ENCODE measurements around the gene TENM4. TPM values are rescaled to one million over a fixed set of nuclear protein-coding genes. Genes with fewer than 3 reads are reported as not detected.

Gene TENM4
- total and polyA plus RNA-seq, 4 experiments from 2014 or later = 0.25 to 0.28 TPM; not detected in 2

DNA sequence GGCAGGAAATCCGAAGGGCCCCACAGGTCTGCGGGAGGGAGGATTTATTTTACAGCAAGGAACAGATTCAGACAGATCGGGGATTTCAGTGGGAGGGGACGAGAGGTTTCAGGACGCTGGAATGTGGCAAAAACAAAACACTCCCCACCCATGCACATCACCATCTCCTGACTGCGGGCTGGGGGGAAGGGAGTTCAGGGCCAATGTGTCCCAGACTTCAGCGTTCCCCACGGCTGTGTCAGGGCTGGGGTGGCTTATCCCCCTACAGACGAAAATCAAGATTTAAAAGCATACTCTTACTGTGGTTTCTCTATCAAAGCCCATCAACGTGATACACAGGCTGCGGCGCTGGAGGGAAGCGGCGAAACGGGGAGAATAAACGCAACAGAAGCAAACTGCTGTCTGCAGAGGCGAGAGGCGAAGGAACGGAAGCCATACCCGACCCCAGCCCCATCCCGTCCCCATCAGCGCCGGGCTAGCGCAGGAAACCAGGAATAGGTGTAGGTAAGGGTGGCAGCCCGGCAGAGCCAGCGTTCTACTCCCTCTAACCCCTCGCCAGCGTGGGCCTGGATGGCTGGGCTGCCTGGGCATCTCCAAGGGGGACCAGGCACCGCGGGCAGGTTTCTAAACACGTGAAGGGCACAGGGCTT is 2.7 kb downstream of the TENM4 start:
- peaks cover 41% of the 10 kb centered on the region in 2 donors for H3K27me3 Mint-ChIP-seq
- peaks cover 4% of the 10 kb centered on the region for H3K27me3 ChIP-seq (ENCODE audit: insufficient read depth, low read length)
- H3K4me3 Mint-ChIP-seq = peak overlapping the region in 5 of 8 donors; percentile 36 to 63 (median 46)
- ChIA-PET POLR2A (ENCODE audit: partially characterized antibody) (no interaction called here), CTCF (ENCODE audit: partially characterized antibody) (no interaction called here)
- H3K27ac Mint-ChIP-seq = no peak overlapping the region
- intact Hi-C loops (cut with micrococcal nuclease) = no loop called here
- peaks cover 0 to 6% of the 10 kb centered on the region in 2 donors for H3K36me3 Mint-ChIP-seq
- no peak overlapping the region for H3K27ac ChIP-seq (ENCODE audit: low read depth, low read length)
- H3K4me3 ChIP-seq (ENCODE audit: low read length in 2 of 2) = no peak overlapping the region
- H3K9me3 Mint-ChIP-seq = peaks cover 0 to 18% (median 6%) of the 10 kb centered on the region in 8 donors
- H3K36me3 ChIP-seq (ENCODE audit: insufficient read depth, low read length) = no peaks in the 10 kb centered on the region
- no peak for DNase-seq
- no peaks in the 10 kb centered on the region for H3K9me3 ChIP-seq (ENCODE audit: control insufficient read depth in 1 of 2, low read length in 2 of 2)
- peaks cover 8 to 28% (median 9%) of the 10 kb centered on the region in 4 donors for H3K4me1 Mint-ChIP-seq
- no peaks in the 10 kb centered on the region for H3K4me1 ChIP-seq (ENCODE audit: insufficient read depth, low read length)

DNA sequence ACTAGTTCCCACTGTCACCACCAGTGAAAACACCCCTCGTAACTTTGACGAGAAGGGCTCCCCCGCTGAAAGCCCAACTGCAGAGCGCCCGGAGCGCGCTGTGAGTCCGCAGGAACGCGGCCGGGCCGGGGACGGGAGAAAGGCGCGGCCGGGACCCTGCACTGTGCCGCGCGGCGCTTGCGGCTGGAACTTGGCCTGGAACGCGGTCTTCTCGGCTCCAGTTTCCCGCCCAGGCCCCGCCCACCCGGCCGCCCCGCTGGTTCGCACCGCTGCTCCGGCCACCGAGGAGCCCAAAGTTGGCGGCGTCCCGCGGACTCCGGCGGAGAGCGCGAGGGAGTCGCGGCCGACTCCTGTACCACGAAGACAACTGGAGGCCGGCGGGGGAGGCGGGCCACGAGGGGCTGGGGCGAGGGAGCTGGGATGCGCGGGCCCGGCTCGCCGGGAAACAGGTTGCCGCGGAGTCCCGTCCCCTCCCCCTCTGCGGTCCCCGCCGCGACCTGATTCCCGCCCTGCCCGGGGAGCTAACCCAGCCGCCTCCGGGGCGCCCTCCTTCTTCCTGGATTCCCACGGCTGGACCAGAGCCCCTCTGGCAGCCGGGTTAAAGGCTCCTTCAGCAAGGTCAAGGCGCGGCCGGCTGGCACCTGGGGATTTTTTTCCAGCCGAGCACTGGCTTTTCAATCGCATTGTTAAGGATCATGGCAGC is 3.4 kb downstream of the TENM4 start:
- H3K4me3 Mint-ChIP-seq = peak overlapping the region in 5 of 8 donors; percentile 33 to 63 (median 51)
- Histone ChIP-seq H3K4me3 (ENCODE audit: low read length in 2 of 2) (no peak overlapping the region), H3K4me1 (ENCODE audit: insufficient read depth, low read length) (no peaks in the 10 kb centered on the region), H3K27me3 (ENCODE audit: insufficient read depth, low read length) (peaks cover 4% of the 10 kb centered on the region), H3K9me3 (ENCODE audit: control insufficient read depth in 1 of 2, low read length in 2 of 2) (no peaks in the 10 kb centered on the region), H3K36me3 (ENCODE audit: insufficient read depth, low read length) (no peaks in the 10 kb centered on the region), H3K27ac (ENCODE audit: low read depth, low read length) (no peak overlapping the region)
- H3K27ac Mint-ChIP-seq = no peak overlapping the region
- intact Hi-C loops (cut with micrococcal nuclease) = no loop called here
- no peak for DNase-seq
- H3K4me1 Mint-ChIP-seq = peaks cover 8 to 28% (median 9%) of the 10 kb centered on the region in 4 donors
- H3K27me3 Mint-ChIP-seq = peaks cover 36 to 39% of the 10 kb centered on the region in 2 donors
- POLR2A ChIA-PET (ENCODE audit: partially characterized antibody) = no interaction called here
- H3K36me3 Mint-ChIP-seq = peaks cover 0 to 6% of the 10 kb centered on the region in 2 donors
- CTCF ChIA-PET (ENCODE audit: partially characterized antibody) = no interaction called here
- H3K9me3 Mint-ChIP-seq = peaks cover 0 to 19% (median 4%) of the 10 kb centered on the region in 8 donors

DNA sequence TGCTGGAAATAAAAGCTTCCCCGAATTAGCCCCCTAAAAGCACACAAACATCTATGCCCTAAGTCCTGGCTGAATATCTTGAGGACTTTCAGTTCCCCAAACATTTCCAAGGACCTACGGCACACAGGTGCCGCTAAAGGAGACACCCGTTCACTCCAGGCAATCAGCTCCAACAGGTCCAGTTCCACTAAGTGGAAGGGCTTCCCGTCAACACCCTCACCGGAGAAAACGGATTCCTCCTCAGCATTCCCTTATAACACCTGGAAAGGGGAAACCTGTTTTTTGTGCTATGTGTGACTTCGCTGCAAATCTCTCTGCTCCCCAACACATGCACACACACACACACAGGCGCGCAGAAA is 3.9 kb downstream of the TENM4 start:
- peaks cover 0 to 6% of the 10 kb centered on the region in 2 donors for H3K36me3 Mint-ChIP-seq
- H3K9me3 ChIP-seq (ENCODE audit: control insufficient read depth in 1 of 2, low read length in 2 of 2) = no peaks in the 10 kb centered on the region
- no peaks in the 10 kb centered on the region for H3K36me3 ChIP-seq (ENCODE audit: insufficient read depth, low read length)
- intact Hi-C loops (cut with micrococcal nuclease) = no loop called here
- CTCF ChIA-PET (ENCODE audit: partially characterized antibody) = no interaction called here
- H3K27ac ChIP-seq (ENCODE audit: low read depth, low read length) = no peak overlapping the region
- peaks cover 4% of the 10 kb centered on the region for H3K27me3 ChIP-seq (ENCODE audit: insufficient read depth, low read length)
- peaks cover 0 to 19% (median 4%) of the 10 kb centered on the region in 8 donors for H3K9me3 Mint-ChIP-seq
- no peak overlapping the region for H3K4me3 ChIP-seq (ENCODE audit: low read length in 2 of 2)
- DNase-seq = no peak
- H3K27ac Mint-ChIP-seq = no peak overlapping the region
- no peaks in the 10 kb centered on the region for H3K4me1 ChIP-seq (ENCODE audit: insufficient read depth, low read length)
- POLR2A ChIA-PET (ENCODE audit: partially characterized antibody) = no interaction called here
- H3K4me3 Mint-ChIP-seq = peak overlapping the region in 4 of 8 donors; percentile 26 to 56 (median 53)
- peaks cover 32 to 33% of the 10 kb centered on the region in 2 donors for H3K27me3 Mint-ChIP-seq
- peaks cover 7 to 28% (median 8%) of the 10 kb centered on the region in 4 donors for H3K4me1 Mint-ChIP-seq

DNA sequence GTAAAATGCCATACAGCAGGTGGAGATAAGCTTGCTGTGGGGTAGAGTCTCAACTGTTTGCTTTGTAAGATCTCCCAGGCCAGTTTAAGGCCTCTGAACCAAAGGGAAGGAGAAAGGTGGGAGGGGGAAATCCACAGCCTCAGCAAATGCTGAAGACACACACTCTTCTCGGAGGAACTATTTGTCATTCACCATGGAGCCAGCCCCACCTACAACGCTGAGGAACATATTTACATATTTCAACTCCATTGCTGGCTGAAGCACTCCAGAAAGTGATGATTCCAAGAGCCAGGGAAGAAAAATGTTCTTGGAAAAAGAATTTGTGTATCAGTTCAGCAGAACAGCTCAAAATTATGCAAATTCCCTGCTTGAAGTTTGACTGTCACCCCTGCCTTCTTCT is 6.5 kb downstream of the TENM4 start:
- Mint-ChIP-seq H3K36me3 (peaks cover 0 to 3% of the 10 kb centered on the region in 2 donors), H3K27me3 (peaks cover 21 to 22% of the 10 kb centered on the region in 2 donors), H3K9me3 (peaks cover 0 to 11% (median 3%) of the 10 kb centered on the region in 8 donors), H3K4me3 (no peak overlapping the region), H3K27ac (no peak overlapping the region), H3K4me1 (peaks cover 0 to 16% (median 2%) of the 10 kb centered on the region in 4 donors)
- ChIA-PET POLR2A (ENCODE audit: partially characterized antibody) (no interaction called here), CTCF (ENCODE audit: partially characterized antibody) (no interaction called here)
- no peak overlapping the region for H3K4me3 ChIP-seq (ENCODE audit: low read length in 2 of 2)
- no peaks in the 10 kb centered on the region for H3K27me3 ChIP-seq (ENCODE audit: insufficient read depth, low read length)
- no peaks in the 10 kb centered on the region for H3K9me3 ChIP-seq (ENCODE audit: control insufficient read depth in 1 of 2, low read length in 2 of 2)
- DNase-seq = no peak
- no peaks in the 10 kb centered on the region for H3K4me1 ChIP-seq (ENCODE audit: insufficient read depth, low read length)
- no peaks in the 10 kb centered on the region for H3K36me3 ChIP-seq (ENCODE audit: insufficient read depth, low read length)
- intact Hi-C loops (cut with micrococcal nuclease) = no loop called here
- H3K27ac ChIP-seq (ENCODE audit: low read depth, low read length) = no peak overlapping the region

DNA sequence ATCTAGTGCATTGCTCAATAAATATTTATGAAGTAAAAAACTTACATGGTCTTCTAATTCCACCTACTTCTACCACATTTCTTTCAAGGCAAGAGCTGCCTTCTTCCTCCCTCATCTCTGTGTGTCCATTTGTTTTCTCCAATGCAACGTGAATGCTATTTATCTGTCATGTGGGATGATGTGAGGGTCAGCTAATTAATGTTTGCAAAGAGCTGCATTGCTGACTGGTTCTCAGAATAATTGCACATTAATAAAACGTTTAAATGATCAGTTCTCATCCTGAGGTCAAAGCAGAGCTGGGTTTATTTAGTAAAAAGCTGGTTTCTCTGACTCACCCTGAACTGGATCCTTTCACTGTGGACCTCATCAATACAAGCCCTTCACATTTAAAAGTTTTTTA is 8.7 kb downstream of the TENM4 start:
- Histone ChIP-seq H3K36me3 (ENCODE audit: insufficient read depth, low read length) (no peaks in the 10 kb centered on the region), H3K27ac (ENCODE audit: low read depth, low read length) (no peak overlapping the region), H3K4me1 (ENCODE audit: insufficient read depth, low read length) (no peaks in the 10 kb centered on the region), H3K9me3 (ENCODE audit: control insufficient read depth in 1 of 2, low read length in 2 of 2) (no peaks in the 10 kb centered on the region), H3K4me3 (ENCODE audit: low read length in 2 of 2) (no peak overlapping the region), H3K27me3 (ENCODE audit: insufficient read depth, low read length) (no peaks in the 10 kb centered on the region)
- ChIA-PET CTCF (ENCODE audit: partially characterized antibody) (no interaction called here), POLR2A (ENCODE audit: partially characterized antibody) (no interaction called here)
- Mint-ChIP-seq H3K4me3 (no peak overlapping the region), H3K36me3 (peaks cover 0 to 3% of the 10 kb centered on the region in 2 donors), H3K4me1 (peaks cover 0 to 6% (median under 1%) of the 10 kb centered on the region in 4 donors), H3K27ac (no peak overlapping the region), H3K9me3 (peaks cover 0 to 11% (median 4%) of the 10 kb centered on the region in 8 donors), H3K27me3 (peaks cover 15 to 17% of the 10 kb centered on the region in 2 donors)
- DNase-seq = no peak
- intact Hi-C loops (cut with micrococcal nuclease) = no loop called here

DNA sequence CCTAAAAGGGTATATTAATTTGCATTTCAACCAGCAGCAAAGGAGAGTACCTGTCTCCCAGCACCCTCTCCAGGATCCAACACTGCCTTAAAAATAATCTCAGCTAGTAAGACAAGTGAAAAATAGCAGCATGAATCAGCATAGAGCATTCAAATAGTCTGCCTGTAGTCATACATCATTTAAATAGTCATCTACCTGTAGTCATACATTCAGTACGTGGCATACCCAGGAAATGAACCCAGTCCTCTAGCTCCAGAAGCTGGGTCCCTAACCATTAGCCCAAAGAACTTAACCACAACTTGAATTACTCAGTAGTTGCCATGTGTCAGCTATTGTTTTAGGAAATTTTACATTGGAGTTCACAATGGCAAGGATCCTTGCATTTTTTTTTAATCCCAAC is 9.3 kb downstream of the TENM4 start:
- H3K4me3 Mint-ChIP-seq = no peak overlapping the region
- POLR2A ChIA-PET (ENCODE audit: partially characterized antibody) = no interaction called here
- CTCF ChIA-PET (ENCODE audit: partially characterized antibody) = no interaction called here

DNA sequence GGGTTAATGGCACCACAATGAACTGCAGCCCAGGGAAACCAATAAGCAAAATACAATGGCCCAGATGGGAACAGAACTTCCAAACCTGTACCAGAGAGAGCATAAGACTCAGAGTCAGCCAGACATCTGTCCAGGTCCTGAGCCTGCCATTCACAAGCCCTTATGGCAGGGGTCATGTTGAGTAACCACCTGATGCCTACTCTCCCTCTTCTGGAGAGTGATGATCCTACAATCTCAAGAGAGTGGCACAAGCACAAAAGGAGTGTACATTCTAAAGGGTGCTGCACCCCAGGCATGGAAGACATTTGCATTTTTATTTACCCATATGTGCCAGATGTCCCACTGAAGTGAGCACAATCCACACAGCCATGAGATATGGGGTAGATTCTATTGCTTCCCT is 10.6 kb downstream of the TENM4 start:
- CTCF ChIA-PET (ENCODE audit: partially characterized antibody) = no interaction called here
- Mint-ChIP-seq H3K4me3 (no peak overlapping the region), H3K4me1 (no peaks in the 10 kb centered on the region), H3K27me3 (peaks cover 1 to 4% of the 10 kb centered on the region in 2 donors), H3K36me3 (no peaks in the 10 kb centered on the region), H3K27ac (no peak overlapping the region), H3K9me3 (peaks cover 0 to 4% (median 3%) of the 10 kb centered on the region in 8 donors)
- Histone ChIP-seq H3K4me3 (ENCODE audit: low read length in 2 of 2) (no peak overlapping the region), H3K4me1 (ENCODE audit: insufficient read depth, low read length) (no peaks in the 10 kb centered on the region), H3K9me3 (ENCODE audit: control insufficient read depth in 1 of 2, low read length in 2 of 2) (no peaks in the 10 kb centered on the region), H3K36me3 (ENCODE audit: insufficient read depth, low read length) (no peaks in the 10 kb centered on the region), H3K27me3 (ENCODE audit: insufficient read depth, low read length) (no peaks in the 10 kb centered on the region), H3K27ac (ENCODE audit: low read depth, low read length) (no peak overlapping the region)
- POLR2A ChIA-PET (ENCODE audit: partially characterized antibody) = no interaction called here
- DNase-seq = no peak
- intact Hi-C loops (cut with micrococcal nuclease) = no loop called here

More for the DNA sequence above, 9.3 kb downstream of the TENM4 start:
- DNase-seq = no peak
- Histone ChIP-seq H3K4me3 (ENCODE audit: low read length in 2 of 2) (no peak overlapping the region), H3K27ac (ENCODE audit: low read depth, low read length) (no peak overlapping the region), H3K27me3 (ENCODE audit: insufficient read depth, low read length) (no peaks in the 10 kb centered on the region), H3K9me3 (ENCODE audit: control insufficient read depth in 1 of 2, low read length in 2 of 2) (no peaks in the 10 kb centered on the region), H3K36me3 (ENCODE audit: insufficient read depth, low read length) (no peaks in the 10 kb centered on the region), H3K4me1 (ENCODE audit: insufficient read depth, low read length) (no peaks in the 10 kb centered on the region)
- no peak overlapping the region for H3K27ac Mint-ChIP-seq
- peaks cover 8 to 11% of the 10 kb centered on the region in 2 donors for H3K27me3 Mint-ChIP-seq
- no peaks in the 10 kb centered on the region for H3K36me3 Mint-ChIP-seq
- peaks cover 0 to 5% (median 2%) of the 10 kb centered on the region in 8 donors for H3K9me3 Mint-ChIP-seq
- intact Hi-C loops (cut with micrococcal nuclease) = no loop called here
- no peaks in the 10 kb centered on the region for H3K4me1 Mint-ChIP-seq

Data from CD4-positive, alpha-beta memory T cell (primary cell).